Mucosa of gallbladder (tissue), 1 donor: ENCODE results near the gene METTL21C. TPM values are rescaled to one million over a fixed set of nuclear protein-coding genes. Genes with fewer than 3 reads are reported as not detected.

Source experiments
- DNase-seq: peaks from one replicate; pipeline ENCODE4 v3.0.0-alpha.2; 2020; ENCODE audit warnings: low spot score
- total RNA-seq: library from RNA; stranded (reverse); gene quantifications from one replicate; pipeline ENCODE4 v1.2.1, GENCODE V29; 2021
- donor health status: DM: no; HTN: no; CAD: no.

METTL21C gene
- total RNA-seq = 0.52 TPM

- DNase-seq = no peak
Measured at GRCh38 chr13:102694937-102695336, at the start of gene METTL21C. METTL21C (minus strand) TSS chr13:102695044; CDS start chr13:102694498, 546 bp downstream.

- DNase-seq = no peak
Measured at GRCh38 chr13:102742506-102742905, 47.7 kb upstream of the METTL21C start.

GRCh38 chr13:102742101-102742500, 47.3 kb upstream of the METTL21C start:
- DNase-seq = no peak

GRCh38 chr13:102729560-102730270, 34.9 kb upstream of the METTL21C start:
- DNase-seq = no peak

GRCh38 chr13:102726430-102726829, 31.6 kb upstream of the METTL21C start:
- DNase-seq = no peak

- no peak for DNase-seq
Measured at GRCh38 chr13:102724923-102725322, 30.1 kb upstream of the METTL21C start.

- DNase-seq = peak; percentile 35
Measured at GRCh38 chr13:102721800-102722231, 27.0 kb upstream of the METTL21C start.

- no peak for DNase-seq
Measured at GRCh38 chr13:102718746-102719145, 23.9 kb upstream of the METTL21C start.

- DNase-seq = no peak
Measured at GRCh38 chr13:102715447-102715846, 20.6 kb upstream of the METTL21C start.

- DNase-seq = peak; percentile 18
Measured at GRCh38 chr13:102710261-102710679, 15.4 kb upstream of the METTL21C start.

GRCh38 chr13:102709536-102709935, 14.7 kb upstream of the METTL21C start:
- no peak for DNase-seq

- DNase-seq = no peak
Measured at GRCh38 chr13:102708991-102709390, 14.1 kb upstream of the METTL21C start.

GRCh38 chr13:102708211-102708610, 13.4 kb upstream of the METTL21C start:
- DNase-seq = no peak

- no peak for DNase-seq
Measured at GRCh38 chr13:102707467-102707866, 12.6 kb upstream of the METTL21C start.

GRCh38 chr13:102704238-102705058, 9.6 kb upstream of the METTL21C start:
- no peak for DNase-seq

GRCh38 chr13:102703726-102704035, 8.8 kb upstream of the METTL21C start:
- no peak for DNase-seq

GRCh38 chr13:102702965-102703725, 8.3 kb upstream of the METTL21C start:
- DNase-seq = no peak

GRCh38 chr13:102701331-102701730, 6.5 kb upstream of the METTL21C start:
- no peak for DNase-seq

- no peak for DNase-seq
Measured at GRCh38 chr13:102700088-102701031, 5.5 kb upstream of the METTL21C start.

GRCh38 chr13:102699504-102699903, 4.7 kb upstream of the METTL21C start:
- DNase-seq = no peak

- no peak for DNase-seq
Measured at GRCh38 chr13:102698649-102698980, 3.8 kb upstream of the METTL21C start.
